C4-2B (cell line): Measurements from ENCODE around the gene REPS2.

Experiments
- ZFX ChIP-seq: fragments of 450-650 bp; IDR thresholded peaks from 2 replicates; pipeline ENCODE4 v1.6.1; 2017
- TF ChIP-seq, protein P1 (sequence below): fragments of 450-650 bp; conservative IDR thresholded peaks from 2 replicates; pipeline ENCODE4 v1.5.1; 2017; ENCODE audit warnings: mild to moderate bottlenecking

- TF ChIP-seq, protein P1, sequence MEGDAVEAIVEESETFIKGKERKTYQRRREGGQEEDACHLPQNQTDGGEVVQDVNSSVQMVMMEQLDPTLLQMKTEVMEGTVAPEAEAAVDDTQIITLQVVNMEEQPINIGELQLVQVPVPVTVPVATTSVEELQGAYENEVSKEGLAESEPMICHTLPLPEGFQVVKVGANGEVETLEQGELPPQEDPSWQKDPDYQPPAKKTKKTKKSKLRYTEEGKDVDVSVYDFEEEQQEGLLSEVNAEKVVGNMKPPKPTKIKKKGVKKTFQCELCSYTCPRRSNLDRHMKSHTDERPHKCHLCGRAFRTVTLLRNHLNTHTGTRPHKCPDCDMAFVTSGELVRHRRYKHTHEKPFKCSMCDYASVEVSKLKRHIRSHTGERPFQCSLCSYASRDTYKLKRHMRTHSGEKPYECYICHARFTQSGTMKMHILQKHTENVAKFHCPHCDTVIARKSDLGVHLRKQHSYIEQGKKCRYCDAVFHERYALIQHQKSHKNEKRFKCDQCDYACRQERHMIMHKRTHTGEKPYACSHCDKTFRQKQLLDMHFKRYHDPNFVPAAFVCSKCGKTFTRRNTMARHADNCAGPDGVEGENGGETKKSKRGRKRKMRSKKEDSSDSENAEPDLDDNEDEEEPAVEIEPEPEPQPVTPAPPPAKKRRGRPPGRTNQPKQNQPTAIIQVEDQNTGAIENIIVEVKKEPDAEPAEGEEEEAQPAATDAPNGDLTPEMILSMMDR, result no peak
- no peak for TF ChIP-seq ZFX
Observed at GRCh38 chrX:16923157-16923556, 23.3 kb upstream of the REPS2 start.
